Iris pigment epithelial cell (primary cell): ENCODE results near the gene TOP2B.

Experiments used
- DNase-seq: peaks from one replicate; pipeline ENCODE4 v3.0.0-alpha.2; 2011; ENCODE audit warnings: low read depth

The TOP2B gene

DNA sequence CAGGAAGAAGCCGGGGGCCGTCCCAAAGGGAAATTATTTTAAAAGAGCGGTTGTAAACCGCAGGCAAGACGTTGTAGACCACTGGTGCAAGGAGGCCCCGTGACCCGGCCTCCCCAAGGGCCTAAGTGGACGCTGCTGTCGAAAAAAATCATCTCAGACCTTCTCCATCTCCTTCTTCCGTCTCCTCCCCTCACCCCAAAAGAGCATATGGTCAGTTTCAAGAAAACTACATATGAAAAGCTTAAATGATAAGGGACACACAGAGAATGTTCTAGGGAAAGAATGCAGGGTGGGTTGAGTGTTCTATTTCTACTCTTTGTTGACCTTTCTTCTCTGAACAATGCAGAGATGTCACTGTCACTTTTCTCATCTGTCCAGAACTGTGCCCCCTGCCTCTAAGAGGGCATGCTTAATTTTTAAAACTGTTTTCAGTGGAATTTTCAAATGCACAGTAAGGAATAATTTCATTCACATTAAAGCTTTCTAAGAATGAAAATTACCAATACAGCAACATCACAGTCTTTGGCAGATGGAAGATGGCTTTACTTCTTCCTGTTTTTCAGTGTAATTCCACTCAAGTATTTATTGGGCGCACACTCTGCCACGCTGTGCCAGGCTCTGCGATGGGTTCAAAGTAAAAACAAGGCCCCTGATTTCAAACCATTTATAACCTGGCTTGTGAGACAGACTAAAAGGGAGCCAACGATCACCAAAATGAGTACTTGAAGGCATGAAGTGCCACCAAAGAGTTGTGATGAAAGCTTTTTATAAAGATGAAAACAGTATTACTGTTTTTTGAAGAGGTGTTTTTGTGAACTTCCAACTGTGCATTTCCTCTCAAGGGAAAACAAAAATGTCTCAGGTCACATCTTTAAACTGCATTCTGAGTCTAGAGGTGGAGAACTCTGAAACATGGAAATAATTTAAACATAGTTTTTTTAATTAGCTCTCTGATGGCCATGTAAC lies 891 bp upstream of the TOP2B start:
- DNase-seq = peak; percentile 60

DNA sequence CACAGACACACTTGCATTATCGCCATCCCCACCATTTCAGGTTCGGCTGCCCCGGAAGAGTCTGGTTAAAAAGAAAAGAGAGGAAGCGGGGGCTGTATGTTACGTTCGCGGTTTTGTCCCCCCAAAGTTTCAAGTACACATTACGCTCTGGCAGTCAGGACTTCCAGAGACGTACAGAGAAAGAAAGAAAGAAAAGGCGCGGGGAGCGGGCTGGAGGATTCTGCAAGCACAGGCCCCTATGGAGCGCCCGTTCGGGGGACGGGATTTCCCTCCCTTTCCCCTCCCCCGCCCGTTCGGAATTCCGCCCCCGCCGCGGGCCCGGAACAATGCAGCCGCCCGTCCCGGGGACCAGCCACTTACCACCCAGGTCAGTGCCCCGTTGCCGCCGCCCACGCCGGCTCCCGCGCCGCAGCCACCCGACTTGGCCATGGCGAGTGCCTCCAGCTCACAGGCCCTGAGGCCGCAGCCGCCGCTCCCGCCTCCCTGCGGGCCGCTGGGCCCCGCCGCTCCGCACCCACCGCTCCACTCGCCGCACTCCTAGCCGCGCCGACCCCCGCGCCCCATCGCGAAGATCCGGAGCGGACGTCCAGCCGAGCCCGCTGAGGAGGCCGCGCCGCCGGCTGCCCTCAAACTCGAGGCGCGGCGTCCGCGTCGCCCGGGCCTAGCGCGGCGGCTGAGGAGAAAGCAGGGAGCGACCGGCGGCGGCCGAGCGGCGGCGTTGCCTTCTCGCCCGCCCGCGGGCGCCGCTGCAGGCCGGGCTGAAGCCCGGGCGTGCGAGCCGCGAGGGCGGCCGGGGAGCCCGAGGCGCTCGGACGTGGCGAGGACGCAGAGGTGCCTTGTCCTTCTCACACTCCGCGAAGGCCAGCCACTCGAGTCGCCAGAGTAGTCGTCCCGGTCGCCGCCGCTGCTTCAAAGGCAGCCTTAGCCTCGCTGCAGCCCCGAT lies 567 bp downstream of the TOP2B start:
- peak; percentile 52 for DNase-seq

DNA sequence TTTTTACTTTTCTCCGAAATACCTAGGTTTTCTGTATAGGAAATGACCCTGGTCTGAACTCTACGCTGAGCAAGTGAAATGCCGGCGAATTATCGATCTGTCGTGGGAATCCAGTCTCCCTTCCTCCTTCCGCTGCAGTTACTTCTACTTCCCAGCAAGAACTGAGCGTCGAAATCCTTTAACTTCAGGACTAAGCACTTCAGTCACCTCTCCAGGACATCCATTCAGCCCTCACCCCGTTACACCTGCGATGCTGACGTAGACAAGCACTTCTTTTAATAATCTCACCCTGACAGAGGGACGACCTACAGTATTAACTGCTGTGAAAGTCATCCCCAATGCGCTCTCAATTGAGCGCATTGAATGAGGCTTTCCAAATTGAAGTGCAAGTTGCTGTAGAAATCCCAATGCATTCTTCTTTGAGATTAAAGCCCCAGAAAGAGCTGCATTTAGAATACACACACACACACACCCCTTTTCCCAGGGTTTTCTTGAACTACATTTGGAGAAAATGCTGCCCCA lies 1.3 kb downstream of the TOP2B start:
- peak; percentile 28 for DNase-seq

DNA sequence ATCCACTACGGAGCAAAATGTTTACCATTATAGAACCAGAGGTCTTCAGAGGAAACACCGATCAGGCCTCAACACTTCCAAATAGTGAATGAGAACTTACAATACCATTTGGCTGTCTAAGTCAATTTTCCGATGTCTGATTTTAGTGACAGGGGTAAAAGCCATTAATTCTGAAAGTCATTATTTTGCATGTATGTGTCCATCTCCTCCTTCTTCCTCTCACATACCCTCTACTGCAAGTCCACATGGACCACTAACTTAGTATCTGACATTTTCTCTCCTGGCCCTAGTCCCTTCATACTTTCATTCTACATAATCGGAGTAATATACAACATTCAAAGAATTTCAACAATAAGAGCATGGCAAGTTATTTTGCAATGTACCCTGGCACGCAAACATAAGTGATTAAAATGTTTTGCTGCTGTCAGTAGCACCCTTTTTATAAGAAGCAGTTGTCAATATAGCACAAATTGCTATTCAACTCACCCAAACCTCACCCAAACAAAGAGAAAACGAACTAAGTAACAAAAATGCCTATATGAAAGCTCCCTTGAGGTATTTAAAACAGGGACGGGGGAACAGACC lies 1.9 kb downstream of the TOP2B start:
- DNase-seq = peak; percentile 20

DNA sequence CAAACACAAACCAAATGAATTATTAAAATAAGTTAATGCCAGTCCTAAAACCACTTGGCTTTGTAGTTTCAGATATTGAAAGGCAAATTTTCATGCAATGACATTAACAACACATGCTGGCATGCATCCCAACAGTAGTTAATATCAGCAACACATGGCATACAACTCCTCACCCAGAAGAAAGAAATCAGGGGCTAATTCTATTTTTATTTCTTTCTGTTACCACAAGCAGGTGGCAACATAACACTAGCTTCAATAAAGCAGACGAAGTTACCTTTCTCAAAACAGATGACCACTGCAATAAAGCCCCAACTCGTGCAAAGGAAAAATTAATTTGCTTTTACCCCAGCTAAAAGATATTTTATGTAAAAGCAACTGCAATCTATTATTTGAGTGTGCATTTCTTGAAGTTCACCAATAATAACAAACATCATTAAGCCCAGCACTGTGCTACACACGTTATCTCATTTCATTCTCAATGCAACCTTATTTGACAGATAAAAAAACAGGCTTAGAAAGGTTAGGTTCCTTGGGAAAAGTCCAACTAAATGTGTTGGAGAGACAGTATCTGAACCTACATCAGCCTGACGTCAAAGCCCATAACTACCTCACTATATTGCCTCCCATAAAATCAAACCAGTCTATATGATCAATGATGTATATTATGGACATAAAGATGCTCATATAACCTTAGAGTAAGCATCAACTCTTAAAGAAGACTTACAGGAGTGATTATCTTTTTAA lies 2.8 kb downstream of the TOP2B start:
- peak; percentile 10 for DNase-seq

DNA sequence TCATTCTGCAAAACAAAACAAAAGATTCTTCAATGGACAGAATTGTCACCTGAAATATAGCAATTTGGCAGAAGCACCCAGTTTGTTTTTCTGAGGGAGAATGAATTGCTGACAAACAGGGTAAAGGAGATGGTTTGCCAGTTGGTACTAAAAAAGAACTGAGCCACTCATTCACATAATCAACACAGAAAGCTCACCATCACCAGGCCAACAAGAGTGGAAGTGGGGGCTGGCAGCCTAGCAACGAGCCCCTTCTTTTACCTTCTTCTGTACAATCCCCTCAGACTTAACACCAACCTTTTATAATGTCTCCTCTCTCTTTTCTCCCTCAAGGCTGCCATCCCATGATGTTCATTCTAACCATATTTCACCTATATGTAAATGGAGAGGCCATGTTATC lies 5.9 kb downstream of the TOP2B start:
- no peak for DNase-seq

DNA sequence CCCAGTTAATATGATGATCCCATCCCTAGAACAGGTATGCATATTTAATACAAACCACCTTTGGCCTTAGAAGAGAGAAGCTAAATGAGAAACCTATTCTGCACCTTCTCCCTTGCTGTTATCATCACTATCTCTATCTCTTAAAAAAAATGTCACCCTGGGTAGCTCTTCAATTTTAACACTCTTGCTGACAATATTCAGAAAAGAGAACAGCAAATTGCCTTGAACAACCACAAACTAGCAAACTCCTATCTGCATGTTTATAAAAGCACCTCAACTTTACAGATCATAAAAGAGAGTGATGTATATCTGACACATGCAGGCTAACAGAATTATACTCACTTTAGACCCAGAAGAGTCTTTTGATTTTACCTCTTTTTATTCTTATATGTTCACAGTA lies 7.4 kb downstream of the TOP2B start:
- no peak for DNase-seq

DNA sequence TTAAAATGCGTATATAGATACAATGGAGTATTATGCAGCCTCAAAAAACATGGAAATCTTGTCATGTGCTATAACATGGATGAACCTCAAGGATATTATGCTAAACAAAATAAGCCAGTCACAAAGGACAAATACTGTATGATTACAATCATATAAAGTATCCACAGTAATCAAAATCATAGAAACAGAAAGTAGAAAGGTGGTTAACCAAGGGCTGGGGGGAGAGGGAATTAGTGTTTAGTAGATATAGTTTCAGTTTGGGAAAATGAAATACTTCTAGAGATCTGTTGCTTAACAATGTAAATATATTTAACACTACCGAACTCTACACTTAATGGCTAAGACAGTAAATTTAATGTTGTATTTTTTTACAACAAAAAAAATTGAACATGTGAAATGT lies 9.0 kb downstream of the TOP2B start:
- DNase-seq = no peak

DNA sequence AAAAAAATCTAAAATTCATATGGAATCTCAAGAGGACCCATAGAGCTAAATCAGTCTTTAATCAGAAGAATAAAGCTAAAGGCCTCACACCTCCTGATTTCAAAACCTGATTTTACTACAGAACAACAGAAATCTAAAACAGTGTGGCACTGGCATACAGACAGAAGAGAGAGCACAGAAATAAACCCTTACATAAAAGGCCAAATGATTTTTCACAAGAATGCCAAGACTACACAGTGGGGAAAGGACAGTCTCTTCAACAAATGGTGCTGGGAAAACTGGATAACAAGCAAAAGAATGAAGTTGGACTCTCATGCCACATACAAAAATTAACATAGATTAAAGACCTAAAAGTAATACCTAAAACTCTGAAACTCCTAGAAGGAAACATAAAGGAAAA lies 10.1 kb downstream of the TOP2B start:
- no peak for DNase-seq

DNA sequence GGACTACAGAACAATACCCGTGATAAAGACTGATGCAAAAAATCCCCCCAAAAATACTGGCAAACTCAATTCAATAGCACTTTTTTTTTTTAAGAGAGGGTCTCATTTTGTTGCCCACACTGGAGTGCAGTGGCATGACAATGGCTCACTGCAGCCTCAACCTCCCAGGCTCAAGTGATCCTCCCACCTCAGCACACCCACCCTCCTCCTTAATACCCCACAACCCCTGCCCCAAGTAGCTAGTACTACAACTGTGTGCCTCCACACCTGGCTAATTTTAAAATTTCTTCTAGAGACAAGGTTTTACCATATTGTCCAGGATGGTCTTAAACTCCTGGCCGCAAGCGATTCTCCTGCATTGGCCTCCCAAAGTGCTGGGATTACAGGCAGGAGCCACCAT lies 11.4 kb downstream of the TOP2B start:
- DNase-seq = no peak

DNA sequence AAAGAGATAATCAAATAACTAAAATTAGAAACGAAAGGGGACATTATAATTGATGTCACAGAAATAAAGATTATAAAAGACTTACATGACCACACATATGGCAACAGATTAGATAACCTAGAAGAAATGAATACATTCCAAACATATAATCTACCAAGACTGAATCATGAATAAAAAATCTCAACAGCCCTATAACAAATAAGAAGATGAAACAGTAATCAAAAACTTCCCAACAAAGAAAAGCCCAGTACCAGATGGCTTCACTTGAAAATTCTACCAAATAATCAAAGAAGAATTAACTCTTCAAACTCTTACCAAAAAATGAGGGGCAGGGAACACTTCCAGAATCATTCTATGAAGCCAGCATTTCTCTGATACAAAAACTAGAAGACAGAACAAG lies 11.8 kb downstream of the TOP2B start:
- DNase-seq = no peak

DNA sequence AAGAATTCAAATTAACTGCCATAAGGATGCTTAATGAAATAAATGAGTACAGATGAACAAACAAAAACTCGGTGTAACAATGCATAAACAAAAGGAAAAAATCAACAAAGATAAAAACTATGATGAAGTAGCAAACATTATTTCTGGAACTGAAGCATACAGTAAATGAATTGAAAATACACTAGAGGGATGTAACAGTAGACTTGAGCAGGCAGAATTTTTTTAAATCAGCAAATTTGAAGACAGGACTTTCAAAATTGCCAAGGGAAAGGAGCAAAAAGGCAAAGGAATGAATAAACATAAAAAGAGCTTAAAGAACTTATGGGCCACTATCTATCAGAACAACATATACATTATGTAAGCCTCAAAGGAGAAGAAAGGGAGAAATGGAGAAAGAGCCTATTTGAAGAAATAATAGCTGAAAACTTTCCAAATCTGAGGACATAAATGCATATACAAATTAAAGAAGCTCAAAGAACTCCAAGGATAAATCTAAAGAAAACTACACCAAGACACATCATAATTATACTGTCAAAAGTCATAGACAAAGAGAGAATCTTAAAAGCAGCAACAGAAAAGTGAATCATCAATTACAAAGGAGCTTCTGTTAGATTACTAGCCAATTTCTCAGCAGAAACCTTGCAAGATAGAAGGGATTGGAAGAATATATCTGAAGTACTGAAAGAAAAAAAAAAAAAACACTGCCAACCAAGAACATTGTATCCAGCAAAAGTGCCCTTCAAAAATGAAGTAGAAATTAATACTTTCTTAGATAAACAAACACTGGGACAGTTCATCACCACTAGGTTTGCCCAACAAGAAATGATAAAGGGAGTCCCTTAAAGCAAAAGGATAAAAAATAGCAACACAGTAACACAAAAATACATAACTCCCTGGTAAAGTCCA lies 15.5 kb downstream of the TOP2B start:
- DNase-seq = no peak

DNA sequence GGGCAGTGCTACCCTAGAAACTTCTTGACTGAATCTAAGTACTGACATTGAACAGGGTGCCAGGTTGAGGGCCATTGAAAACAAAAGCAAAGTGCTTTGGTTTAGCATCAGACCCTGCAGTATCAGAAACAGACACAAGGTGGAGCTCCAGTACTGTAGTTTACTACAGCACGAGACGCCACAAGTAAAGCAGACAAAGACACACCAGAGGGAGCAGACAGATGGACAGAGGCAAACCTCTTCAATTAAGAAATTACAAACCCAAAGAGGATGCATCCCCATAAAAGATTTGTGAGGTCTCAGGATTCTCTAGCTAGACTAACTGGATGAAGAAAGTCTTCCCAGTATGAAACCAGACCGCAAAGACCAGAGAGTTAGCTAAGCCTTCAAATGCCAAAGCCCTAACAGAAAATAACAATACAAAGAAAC lies 16.6 kb downstream of the TOP2B start:
- DNase-seq = peak; percentile 77

DNA sequence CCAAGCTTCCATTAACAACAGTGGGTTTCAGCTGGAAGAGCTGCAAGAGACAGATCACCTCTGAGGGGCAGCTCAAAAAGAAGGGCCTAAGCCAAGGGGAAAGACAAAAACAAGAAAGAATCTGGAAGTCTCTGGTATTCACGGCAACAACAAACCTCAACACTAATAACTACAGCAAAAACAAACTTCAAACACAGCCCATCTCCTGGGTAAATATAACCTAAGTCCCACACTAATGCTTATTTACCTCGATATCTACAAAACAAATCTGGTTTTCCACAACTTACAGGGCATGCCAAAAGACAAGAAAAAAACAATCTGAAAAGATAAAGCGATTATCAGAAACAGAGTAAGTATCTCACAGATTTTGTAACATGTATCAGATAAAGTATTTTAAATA lies 29.7 kb downstream of the TOP2B start:
- DNase-seq = no peak

DNA sequence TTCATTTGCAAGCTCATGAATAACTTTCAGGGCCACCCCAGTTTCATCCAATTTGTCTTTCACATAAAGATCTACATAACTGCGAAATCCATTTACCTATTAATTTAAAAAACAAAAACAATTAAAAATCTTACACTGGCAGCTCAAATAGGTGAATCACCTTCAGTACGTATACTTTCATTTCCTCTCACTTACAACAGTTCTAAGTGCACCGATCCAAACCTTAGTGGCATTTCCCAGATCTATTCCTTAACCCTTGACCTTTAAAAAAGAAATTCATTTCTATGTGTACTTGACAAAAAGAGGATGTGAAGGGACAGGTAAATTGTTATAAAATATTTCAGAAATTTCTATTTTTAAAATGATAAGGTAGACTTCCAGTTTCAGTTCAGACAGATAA lies 30.8 kb downstream of the TOP2B start:
- no peak for DNase-seq

DNA sequence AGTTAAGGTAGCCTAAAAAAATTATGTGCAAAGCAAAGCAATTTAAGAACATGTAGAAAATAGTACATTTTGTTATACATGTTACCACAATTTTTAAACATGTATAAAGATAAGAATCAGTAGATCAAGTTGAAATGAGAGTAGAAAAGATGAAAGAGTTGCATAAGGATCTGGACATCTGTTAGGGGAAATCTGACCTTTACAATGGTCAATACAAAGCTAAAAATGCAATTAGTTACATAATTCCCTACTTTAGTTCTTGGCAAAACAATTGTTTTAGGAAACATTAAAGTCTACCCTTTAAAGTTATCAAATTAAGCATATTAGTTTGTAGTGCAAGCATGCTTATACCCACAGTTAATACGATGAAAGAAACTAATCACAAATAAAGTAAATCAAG lies 32.7 kb downstream of the TOP2B start:
- no peak for DNase-seq

DNA sequence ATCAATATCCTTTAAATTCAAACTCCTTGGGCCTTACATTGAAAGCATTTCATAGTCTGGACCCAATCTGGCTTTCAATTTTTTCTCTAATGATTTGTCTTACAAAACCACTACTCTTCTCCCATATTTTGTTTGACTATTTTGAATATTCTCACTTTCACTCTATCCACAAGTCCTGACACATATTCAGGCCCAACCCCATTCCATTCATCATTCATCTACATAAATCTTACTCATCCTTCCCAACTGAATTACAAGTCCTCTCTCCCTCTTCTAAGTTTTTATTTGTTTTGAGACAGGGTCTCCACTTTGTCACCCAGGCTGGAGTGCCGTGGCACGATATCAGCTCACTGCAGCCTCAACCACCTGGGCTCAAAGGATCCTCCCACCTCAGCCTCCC lies 43.6 kb downstream of the TOP2B start:
- DNase-seq = no peak

DNA sequence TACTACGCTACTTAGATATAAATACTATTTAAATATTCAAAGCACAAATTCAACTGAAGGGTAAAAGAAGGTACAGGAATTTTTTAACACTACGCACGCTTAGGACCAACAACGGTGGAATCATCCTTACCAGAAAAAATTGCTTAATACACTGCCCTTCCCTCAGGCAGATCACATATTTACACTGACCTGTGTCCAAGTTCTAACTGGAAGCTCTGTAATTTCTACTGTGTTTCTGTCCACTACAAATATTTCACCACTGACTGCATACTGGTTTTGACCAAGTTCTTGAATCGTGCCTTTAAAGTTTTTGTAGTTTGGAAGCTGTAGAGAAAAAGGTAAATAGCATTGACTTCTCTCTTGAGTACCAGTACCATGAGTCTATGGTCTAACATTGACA lies 44.2 kb downstream of the TOP2B start:
- no peak for DNase-seq

DNA sequence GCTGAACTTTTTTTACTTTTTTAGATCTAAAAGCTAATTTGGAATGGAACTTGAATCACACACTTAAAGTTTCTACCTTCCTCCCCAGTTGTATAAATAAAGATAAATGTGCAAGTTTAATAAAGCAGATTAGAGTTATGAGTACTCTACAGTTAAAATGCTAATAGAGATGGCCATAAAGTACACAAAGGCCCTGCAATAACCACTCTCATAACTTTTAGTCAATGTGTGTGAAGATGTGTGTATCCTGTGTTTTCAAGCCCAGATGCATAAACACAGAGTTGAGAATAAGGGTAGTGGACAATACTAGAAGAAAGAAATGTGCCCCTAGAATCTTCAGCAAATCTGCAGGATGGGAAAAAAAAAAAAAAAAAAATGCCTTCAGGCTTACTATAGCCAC lies 45.3 kb downstream of the TOP2B start:
- no peak for DNase-seq

DNA sequence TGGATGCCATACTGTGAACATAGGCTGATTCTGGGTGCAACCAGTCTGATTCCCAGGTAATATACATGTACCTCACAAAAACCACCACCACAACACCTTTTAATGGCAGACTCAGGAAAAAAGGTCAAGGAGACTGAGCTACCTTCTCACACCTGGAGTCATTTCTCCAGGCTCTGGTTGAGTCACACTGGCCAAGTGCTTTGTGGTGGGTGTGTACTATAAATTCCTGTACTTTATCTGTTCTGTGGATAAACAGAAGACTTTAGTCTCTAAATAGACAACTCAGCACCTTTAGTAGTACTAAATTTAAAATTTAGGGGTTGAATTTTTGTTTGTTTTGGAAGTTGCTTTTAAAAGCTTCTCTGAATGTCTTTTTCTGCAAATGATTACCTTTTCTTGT lies 46.7 kb downstream of the TOP2B start:
- no peak for DNase-seq

DNA sequence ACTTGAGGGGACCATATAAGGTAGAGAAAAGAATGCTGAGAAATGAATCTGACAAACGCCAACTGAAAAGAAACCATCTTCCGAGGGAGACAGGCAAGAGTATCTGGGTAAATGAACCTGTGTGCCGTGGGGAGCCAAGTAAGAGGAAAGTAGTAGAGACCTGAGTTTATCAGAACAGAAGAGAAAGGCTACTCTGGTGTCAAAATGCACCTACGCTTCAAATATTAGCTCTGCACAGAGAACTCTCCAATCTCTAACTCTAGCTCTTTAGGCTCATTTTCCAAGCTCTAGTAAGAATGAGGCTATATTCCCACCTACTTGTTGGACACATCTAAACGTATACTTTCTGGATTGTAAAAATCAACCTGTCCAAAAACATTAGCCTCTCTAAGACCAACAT lies 53.5 kb downstream of the TOP2B start:
- no peak for DNase-seq
